ENCODE results near the gene ROCK2.

DNA sequence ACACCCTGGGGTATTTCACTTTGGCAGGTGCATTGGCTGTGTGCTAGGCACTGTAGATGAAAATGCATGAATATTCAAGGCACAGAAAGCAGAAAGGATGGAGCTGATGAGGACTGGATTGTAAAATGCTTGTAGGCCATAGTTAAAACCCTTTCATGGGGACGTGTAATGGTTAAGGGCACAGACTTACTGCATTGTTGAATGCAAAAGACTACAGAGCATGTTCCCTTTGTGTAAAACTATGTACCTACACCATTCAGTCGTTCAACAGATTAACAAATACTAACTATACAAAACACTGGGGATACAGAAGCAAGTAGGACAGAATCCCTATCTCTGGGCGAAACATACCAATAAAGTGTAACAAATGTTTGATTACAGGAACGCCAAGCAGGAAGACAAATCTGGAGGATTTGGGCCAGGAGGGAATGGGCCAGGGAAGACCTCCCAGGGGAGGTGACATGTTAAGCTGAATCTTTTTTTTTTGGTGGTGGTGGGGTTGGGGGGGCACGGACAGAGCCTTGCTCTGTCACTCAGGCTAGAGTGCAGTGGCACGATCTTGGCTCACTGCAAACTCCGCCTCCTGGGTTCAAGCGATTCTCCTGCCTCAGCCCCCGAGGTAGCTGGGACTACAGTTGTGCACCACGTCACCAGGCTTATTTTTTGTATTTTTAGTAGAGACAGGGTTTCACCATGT, 19.6 kb upstream of the ROCK2 start:
- TF ChIP-seq POLR2AphosphoS5 (IDR thresholded peaks at IDR 0.05; ENCODE audit: low read depth, low read length): no peak
- TF ChIP-seq, protein P1, sequence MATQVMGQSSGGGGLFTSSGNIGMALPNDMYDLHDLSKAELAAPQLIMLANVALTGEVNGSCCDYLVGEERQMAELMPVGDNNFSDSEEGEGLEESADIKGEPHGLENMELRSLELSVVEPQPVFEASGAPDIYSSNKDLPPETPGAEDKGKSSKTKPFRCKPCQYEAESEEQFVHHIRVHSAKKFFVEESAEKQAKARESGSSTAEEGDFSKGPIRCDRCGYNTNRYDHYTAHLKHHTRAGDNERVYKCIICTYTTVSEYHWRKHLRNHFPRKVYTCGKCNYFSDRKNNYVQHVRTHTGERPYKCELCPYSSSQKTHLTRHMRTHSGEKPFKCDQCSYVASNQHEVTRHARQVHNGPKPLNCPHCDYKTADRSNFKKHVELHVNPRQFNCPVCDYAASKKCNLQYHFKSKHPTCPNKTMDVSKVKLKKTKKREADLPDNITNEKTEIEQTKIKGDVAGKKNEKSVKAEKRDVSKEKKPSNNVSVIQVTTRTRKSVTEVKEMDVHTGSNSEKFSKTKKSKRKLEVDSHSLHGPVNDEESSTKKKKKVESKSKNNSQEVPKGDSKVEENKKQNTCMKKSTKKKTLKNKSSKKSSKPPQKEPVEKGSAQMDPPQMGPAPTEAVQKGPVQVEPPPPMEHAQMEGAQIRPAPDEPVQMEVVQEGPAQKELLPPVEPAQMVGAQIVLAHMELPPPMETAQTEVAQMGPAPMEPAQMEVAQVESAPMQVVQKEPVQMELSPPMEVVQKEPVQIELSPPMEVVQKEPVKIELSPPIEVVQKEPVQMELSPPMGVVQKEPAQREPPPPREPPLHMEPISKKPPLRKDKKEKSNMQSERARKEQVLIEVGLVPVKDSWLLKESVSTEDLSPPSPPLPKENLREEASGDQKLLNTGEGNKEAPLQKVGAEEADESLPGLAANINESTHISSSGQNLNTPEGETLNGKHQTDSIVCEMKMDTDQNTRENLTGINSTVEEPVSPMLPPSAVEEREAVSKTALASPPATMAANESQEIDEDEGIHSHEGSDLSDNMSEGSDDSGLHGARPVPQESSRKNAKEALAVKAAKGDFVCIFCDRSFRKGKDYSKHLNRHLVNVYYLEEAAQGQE (IDR thresholded peaks at IDR 0.05; ENCODE audit: insufficient read depth in 1 of 2, low read depth in 2 of 2, low read length in 2 of 2): no peak
- TF ChIP-seq TAF1 (IDR thresholded peaks at IDR 0.05; ENCODE audit: borderline replicate concordance, insufficient read depth, low read length): no peak

All from PFSK-1 (cell line).